GM10847 (cell line): Measurements from ENCODE around the gene CD34.

Experiments
- POLR2A ChIP-seq: IDR thresholded peaks from 2 replicates; pipeline ENCODE4 v1.6.1; 2011; ENCODE audit not compliant: insufficient read length; ENCODE audit errors: extremely low read depth

Gene CD34

DNA sequence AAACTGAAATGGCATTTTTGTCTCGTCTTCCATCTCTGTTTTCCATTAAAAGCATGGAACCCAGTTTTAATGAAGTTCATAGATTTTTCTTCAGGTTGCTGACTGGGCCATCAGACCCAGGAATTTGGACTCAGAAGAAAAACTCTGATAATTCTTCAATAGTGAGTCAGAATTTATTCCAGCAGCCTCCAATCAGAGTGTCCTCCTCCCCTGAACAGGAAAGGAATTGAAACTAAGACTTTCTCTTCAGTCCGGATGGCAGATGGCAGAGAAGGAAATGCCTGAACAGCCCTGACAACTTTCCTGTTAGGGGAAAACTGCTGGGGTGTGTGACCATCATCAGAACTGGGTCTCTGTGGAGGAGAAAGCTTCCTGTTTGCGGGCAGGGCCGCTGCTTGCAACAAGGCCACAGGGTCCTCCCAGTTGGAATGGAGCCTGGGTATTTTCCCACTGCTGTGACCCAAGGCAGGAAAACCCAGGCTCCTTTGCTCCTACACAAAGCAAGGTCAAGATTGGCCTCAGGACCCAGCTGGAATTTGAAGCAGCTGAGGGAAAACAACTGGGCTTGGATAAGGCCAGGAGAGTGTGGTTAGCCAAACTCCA is 20.7 kb downstream of the CD34 start:
- no peak for TF ChIP-seq POLR2A

DNA sequence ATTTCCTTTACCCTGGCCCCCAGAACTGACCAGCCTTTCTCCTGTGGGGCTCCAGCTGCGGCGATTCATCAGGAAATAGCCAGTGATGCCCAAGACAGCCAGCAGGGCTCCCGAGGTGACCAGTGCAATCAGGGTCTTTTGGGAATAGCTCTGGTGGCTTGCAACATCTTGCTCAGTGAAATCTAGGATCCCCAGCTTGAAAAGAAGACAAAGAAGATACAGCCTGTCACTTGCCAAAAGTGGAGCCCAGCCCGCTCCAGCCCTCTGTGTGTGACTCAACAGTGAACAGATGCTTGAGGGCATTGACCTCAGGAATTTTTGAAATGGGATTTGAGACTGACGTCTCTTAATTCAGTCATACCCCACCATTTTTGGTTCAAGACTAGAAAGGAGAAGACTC is 22.3 kb downstream of the CD34 start:
- TF ChIP-seq POLR2A: no peak

DNA sequence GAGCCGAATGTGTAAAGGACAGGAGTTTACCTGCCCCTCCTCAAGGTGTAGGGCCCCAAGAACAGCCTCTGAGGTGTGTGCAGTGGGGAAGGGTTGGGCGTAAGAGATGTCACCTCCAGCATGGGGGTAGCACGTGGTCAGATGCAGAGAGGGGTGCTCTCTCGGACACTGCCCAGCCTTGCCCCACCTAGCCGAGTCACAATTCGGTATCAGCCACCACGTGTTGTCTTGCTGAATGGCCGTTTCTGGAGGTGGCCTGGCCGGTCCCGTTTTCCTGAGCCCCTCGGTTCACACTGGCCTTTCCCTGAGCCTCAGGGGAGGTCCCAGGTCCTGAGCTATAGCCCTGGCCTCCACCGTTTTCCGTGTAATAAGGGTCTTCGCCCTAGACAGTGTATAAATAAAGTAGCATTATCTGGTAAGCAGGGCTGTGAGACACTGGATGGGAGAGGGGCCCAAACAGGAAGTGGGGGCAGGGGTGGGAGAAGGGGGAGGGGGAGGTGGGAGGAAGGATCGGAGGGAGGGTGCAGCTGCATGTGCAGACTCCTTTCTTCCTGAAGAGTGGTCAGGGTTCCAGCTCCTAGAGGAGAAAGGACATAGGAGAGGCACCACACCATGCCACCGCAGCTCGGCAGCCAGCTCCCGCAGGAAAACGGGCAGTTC is 23.3 kb downstream of the CD34 start:
- TF ChIP-seq POLR2A: no peak

DNA sequence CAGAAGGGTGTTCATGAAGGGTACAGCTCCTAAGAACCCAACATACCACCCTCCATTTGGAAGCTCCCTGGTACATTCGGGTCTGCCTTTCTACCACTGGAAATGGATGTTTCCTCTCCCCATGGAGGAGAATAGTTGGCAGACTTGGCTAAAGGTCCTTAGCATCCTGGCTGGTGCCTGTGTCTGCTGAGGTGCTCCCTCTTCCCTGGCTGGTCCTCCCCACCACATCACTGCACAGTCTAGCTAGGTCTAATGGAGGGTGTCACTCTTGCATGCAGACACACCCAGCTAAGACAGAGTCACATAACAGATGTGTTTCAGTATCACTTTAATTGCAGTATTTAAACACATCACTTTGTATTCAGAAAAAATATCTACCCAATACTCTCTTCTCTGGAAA is 24.7 kb downstream of the CD34 start:
- TF ChIP-seq POLR2A: no peak

DNA sequence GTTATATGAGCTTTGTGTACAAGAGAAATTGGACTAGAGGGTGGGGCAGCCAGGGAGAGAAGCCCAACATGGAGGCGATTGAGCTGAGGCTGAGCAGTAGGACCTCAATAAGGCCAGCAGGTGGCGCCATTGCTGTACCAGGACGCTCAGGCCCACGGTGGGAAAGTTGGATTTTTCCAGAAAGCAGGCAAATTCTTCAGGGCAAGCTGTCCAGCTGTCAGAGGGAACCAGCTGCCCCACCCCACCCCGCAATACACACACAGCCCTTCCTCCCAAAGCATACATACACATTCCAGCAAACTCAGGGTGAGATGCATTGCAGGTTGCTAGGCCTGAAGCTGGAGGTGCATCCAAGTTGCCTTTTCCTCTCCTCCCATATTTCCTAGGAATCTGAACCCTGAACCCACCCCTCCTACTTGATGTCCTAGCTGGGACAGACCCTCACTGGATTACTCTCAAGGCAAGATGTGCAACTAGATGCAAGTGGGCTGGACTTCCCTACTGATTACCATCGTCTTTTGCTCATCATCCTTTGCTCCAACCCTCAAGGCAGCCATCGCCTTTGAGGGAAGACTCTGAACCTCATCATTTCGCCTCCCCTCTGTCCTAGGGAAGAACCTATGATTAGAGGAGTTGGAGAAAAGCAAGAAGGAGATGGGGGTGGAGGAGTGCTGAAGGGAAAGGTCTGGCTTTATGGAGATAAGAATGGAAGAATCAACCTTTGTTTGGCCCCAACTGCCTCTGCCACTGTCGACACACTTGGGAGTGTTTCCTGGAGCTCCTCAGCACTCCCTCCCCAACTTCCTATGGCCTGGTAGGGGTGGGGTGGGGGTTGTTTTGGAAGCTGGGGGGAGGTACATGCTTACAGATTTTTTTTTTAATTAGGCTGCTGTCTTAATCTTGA is 25.5 kb downstream of the CD34 start:
- TF ChIP-seq POLR2A: no peak

DNA sequence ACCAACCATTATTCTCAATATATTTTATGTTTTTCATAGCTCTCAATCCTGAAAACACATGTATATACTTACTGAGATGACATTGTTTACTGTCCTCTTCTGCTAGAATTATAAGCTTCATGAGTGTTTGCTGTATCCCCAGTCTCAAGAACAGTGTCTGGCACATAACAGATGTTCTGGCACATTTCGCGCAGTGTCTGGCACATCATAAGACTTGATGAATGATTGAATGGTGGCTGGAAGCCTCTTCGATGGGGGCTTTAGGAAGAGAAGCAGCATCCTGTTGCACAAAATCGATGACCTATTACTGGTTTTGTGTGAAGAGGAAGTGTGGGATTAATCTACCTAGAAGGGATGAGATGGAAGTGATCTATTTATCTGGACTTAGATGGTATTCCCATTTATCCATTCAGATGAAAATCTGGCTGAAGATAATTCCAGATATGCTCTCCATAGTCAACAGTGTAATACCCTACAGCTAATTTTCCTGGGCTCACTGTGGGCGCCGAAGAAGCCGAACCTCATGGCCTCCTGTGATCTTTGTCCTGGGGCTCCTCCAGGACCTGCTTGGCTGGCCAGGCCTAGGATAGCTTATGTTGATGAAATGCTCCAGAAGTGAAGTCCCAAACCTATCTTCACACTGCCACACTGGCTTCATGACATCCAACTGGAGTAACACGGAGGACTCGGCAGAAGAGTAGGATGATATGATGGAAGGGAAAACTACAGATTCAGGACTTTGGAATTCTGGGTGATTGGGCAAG is 26.5 kb downstream of the CD34 start:
- TF ChIP-seq POLR2A: no peak

DNA sequence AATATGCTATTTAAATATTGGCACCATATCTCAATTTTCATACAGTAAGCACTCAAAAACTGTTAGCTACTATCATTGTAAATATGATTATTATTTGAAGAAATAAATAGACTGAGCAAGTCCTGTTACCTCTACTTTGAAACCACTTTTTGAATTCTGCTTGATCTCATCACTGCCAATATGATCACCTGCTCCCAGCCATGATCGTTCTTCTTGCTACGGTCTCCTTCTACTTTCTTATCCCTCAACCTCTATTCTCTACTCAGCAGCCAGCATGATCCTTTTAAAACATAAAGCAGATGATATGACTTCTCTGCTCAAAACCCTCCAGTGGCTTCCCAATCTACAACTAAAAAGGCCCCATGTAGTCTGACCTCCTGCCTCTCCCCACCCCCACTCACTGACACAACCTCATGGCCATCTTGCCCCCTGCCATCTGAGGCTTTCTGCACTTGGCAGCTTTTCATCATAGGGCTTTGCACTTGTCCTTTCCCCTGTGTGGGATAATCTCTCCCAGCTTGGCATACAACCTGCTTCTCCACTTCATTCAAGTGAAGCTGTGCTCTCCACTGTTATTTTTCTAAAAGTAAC is 27.2 kb downstream of the CD34 start:
- no peak for TF ChIP-seq POLR2A

DNA sequence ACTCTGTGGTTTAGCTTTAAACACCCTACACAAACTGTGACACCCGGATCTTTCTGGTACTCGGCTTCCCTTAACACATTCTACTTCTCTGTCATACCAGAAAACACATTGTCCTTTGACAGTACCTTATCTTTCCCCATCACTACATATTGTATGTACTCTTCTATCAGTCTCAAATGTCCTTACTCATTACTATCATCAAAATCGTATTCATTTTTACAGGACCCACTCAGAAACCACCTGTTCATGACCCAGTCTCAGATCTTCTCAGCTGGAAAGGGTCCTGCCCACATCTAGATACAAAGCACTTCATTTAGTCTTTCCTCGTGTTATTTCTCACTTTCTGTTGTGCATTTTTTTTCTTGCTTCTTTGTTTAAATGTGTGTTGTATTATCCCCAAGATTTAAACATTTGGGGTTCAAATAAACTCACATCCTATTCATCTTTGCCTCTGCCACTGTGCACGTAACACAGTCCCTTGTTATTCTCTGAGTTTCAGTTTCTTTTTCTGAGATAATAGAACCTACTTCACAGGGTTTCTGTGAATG is 27.7 kb downstream of the CD34 start:
- TF ChIP-seq POLR2A: no peak

DNA sequence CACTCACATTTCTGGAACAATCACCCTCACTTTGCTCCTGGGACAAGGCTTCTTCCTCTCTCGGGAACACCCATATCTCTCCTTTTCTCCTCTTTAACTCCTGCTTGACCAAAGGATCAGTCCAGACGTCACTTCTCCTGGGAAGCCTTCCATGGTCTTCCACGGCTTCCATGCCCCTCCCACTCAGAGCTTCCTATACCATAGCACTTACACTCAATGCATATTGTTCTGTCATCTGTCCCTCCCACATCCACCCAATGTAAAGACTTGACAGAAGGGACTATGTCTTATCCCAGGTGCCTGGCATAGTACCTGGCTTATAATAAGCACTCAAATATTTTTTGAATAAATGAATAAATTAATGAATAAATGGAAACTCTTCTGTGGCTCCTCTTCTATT is 28.2 kb downstream of the CD34 start:
- TF ChIP-seq POLR2A: no peak

DNA sequence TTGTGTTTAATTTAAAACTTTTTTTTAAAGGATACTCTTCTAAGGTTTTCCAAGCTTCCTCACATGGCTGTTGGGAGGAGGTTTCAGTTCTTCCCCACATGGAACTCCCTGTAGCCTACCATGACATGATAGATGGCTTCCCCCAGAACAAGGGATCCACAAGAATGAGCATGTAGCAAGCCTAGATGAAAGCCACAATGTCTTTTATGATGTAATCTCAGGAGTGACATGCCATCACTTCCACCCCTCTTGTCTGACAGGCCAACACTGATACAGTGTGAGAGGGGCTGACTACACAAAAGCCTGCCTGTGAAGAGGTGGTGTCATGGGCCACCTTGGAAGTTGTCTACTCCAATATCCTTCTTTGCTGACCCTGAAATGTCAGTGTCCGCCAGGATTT is 32.0 kb downstream of the CD34 start:
- no peak for TF ChIP-seq POLR2A

DNA sequence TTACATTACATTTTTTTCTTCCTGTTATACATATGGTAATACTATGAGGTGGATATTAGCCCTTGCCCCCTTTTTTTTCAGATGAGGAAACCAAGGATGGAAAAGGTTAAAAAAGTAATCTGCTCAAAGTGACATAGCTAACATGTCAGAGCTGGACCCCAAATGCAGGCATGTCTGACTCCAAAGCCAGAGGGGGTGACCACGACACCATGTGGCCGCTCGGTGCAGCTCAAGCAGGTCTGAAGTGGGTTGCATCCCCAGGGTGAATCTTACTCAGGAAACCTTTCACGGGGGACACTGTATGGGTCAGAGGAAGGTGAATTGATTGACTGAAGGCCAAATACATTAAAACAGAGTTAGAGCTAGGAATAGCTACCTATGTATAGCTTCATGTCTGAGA is 34.8 kb downstream of the CD34 start:
- TF ChIP-seq POLR2A: no peak

DNA sequence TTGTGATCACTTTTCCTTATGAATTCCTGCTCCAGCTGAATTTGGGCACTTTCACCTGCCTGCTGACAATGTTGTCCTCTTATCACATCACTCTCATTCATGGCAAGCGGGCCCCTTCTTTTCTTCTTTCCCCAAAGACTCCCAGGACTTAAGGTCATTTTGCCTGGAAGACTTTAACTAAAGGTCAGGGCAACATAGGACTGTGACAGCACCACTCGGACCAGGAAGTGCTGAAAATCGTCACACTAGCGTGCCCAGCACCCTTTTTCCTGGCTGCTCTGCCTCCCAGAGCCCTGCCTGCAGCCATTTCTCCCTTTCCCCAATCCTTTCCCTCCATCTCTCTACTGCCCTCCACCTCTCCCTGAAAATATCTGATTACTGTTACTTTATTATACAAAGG is 35.4 kb downstream of the CD34 start:
- no peak for TF ChIP-seq POLR2A

DNA sequence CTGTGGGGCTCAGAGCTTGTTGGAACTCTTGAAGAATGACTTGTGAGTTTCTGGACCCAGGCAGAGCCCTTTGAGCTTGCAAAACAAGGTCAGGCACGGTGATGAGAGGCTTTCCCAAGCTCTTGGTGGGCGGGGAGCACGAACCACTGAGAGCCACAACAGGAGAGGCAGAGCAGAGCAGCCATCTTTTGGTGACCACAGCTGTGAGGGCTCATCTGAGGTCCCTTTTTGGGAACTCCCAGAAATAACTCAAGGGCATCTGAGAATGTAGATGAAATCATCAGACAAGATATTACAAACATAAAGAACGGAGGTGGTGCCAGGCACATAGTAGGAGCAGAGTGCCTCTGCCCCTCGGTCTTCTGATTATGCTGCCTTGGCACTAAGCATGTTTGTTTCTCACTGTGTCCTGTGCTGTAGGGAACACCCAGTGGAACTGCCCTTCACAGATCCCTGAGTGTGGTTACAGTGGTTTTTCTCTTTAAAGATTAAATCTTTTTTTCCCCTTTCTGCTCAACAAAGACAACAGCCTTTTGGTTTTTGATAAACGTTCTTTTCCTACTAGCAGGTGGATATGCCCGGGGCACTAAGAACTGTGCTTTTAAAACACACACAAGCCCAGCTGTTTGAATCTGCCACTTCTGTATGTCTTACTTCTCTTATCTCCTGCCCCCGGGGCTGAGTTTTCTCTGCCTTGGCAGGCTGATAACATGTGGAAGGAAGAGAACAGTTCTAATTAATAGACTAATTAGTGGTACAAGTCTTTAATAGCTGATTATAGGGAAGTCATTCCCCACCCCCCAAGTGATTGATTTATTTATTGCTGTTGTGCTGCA is 37.7 kb downstream of the CD34 start:
- TF ChIP-seq POLR2A: no peak

DNA sequence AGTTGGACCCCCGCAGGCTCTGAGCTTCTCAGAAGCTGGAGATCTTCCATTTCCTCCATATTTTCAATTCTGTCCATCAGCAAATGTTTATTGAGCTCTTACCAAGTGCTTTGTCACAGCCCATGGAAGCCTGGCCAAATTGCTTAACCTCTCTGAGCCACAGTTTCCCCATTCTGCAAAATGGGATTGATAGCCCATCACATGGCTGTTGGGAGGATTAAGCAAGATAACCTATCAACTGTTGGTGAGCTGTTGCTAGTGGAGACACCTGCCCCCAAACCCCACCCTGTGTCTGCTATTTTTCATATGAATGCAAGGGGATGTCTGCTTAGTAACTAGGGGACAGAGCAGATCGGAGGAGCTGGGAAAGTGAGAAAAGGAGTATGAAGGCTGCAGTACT is 38.3 kb downstream of the CD34 start:
- no peak for TF ChIP-seq POLR2A
